A549 treated with DMSO at 1 μM for 4 hours (cell line): Measurements from ENCODE around the gene C10orf88. TPM values are rescaled to one million over a fixed set of nuclear protein-coding genes. Genes with fewer than 3 reads are reported as not detected.

Source experiments
- total RNA-seq: library from RNA; stranded (reverse); fragments of 200-300 nt; extraction: Qiagen RNA extraction; gene quantifications from 5 replicates; pipeline ENCODE4 v1.2.3, GENCODE V29; 2022; ENCODE audit warnings: low read depth

Gene C10orf88
- 8.4 to 10.6 TPM (median 10.2 TPM) in 5 replicates for total RNA-seq

GRCh38 chr10:122953902-122954730 is at the start of gene C10orf88:
Gene C10orf88 (minus strand): TSS chr10:122954227. CDS start chr10:122954178, 49 bp downstream.

GRCh38 chr10:122980209-122981065 is 26.4 kb upstream of the C10orf88 start, which contains the start of gene PSTK:
Gene PSTK (plus strand): TSS chr10:122980401. CDS start chr10:122980480, 79 bp downstream.

GRCh38 chr10:122910310-122910709 is 43.7 kb downstream of the C10orf88 start, which contains the start of gene FAM24A:
Gene FAM24A (plus strand): TSS chr10:122910610. CDS start chr10:122911635, 1,025 bp downstream.

Other genes starting within 250 kb of the C10orf88 start
- gene CUZD1, start 108.4 kb downstream of the C10orf88 start, total RNA-seq: 0.94 to 1.9 TPM (median 1.3 TPM) in 5 replicates
- 12.4 to 16.3 TPM (median 13.5 TPM) in 5 replicates for gene FAM24B, start 74.6 kb downstream of the C10orf88 start, total RNA-seq
- not detected in 5 replicates for gene FAM24A, start 43.6 kb downstream of the C10orf88 start, total RNA-seq
- gene PSTK, start 26.2 kb upstream of the C10orf88 start, total RNA-seq: 3.3 to 5.8 TPM (median 4.6 TPM) in 5 replicates
- 5.4 to 7.6 TPM (median 6.6 TPM) in 5 replicates for gene IKZF5, start 54.6 kb upstream of the C10orf88 start, total RNA-seq
- gene ACADSB, start 54.8 kb upstream of the C10orf88 start, total RNA-seq: 6.8 to 10.4 TPM (median 9.2 TPM) in 5 replicates
- not detected in 5 replicates for gene HMX3, start 181.7 kb upstream of the C10orf88 start, total RNA-seq
- 0.06 to 0.27 TPM (median 0.15 TPM) in 4 of 5 replicates, not detected in the other for gene HMX2, start 193.9 kb upstream of the C10orf88 start, total RNA-seq
- 174 to 206 TPM (median 188 TPM) in 5 replicates for gene BUB3, start 200.2 kb upstream of the C10orf88 start, total RNA-seq